ENCODE data around the gene DIAPH2. TPM values are rescaled to one million over a fixed set of nuclear protein-coding genes. Genes with fewer than 3 reads are reported as not detected.

Gene DIAPH2
- total and polyA plus RNA-seq, 10 donors = 2.5 to 32.1 (median 17.7) TPM

- no peak for TF ChIP-seq POLR2AphosphoS5 (IDR thresholded peaks at IDR 0.05)
- TF ChIP-seq CTCF (IDR thresholded peaks at IDR 0.05 in 8 of 11, conservative IDR thresholded peaks at IDR 0.05 in 3 of 11) = no peak
- TF ChIP-seq POLR2A (IDR thresholded peaks at IDR 0.05) = no peak
- no peak overlapping the region for H3K4me3 ChIP-seq
- intact Hi-C loops (cut with DNase I; ENCODE audit: low total_unique reads) = no loop called here
- DNase-seq = no peak
- H3K9me3 ChIP-seq = no peaks in the 10 kb centered on the region
- no peak overlapping the region for H3K27ac ChIP-seq
- H3K36me3 ChIP-seq = no peaks in the 10 kb centered on the region
- no peaks in the 10 kb centered on the region for H3K27me3 ChIP-seq (replicated peaks in 1 of 7)
- no peaks in the 10 kb centered on the region for H3K4me1 ChIP-seq
- WGBS, 5 donors = 93 to 100% (median 100%) methylated on average over 1 of the region's 1 CpG
These were observed 302.6 kb downstream of the DIAPH2 start for GRCh38 chrX:96987228-96987627.

- no peaks in the 10 kb centered on the region for H3K9me3 ChIP-seq
- DNase-seq = no peak
- no peaks in the 10 kb centered on the region for H3K36me3 ChIP-seq
- intact Hi-C loops (cut with DNase I; ENCODE audit: low total_unique reads) = no loop called here
- no peak overlapping the region for H3K4me3 ChIP-seq
- no peaks in the 10 kb centered on the region for H3K27me3 ChIP-seq (replicated peaks in 1 of 7)
- WGBS, 5 donors = 86 to 99% (median 93%) methylated on average over 5 of the region's 5 CpGs
- H3K27ac ChIP-seq = no peak overlapping the region
- no peaks in the 10 kb centered on the region for H3K4me1 ChIP-seq
- no peak for TF ChIP-seq POLR2AphosphoS5 (IDR thresholded peaks at IDR 0.05)
- no peak for TF ChIP-seq CTCF (IDR thresholded peaks at IDR 0.05 in 8 of 11, conservative IDR thresholded peaks at IDR 0.05 in 3 of 11)
- no peak for TF ChIP-seq POLR2A (IDR thresholded peaks at IDR 0.05)
These were observed 305.4 kb downstream of the DIAPH2 start for GRCh38 chrX:96989830-96990571.

- H3K4me1 ChIP-seq = no peaks in the 10 kb centered on the region
- H3K27ac ChIP-seq = no peak overlapping the region
- no peak overlapping the region for H3K4me3 ChIP-seq
- 28 to 57% (median 47%) methylated on average over 2 of the region's 2 CpGs for WGBS, 5 donors
- no peak for TF ChIP-seq POLR2A (IDR thresholded peaks at IDR 0.05)
- TF ChIP-seq POLR2AphosphoS5 (IDR thresholded peaks at IDR 0.05) = no peak
- TF ChIP-seq CTCF (IDR thresholded peaks at IDR 0.05 in 8 of 11, conservative IDR thresholded peaks at IDR 0.05 in 3 of 11) = no peak
- DNase-seq = no peak
- intact Hi-C loops (cut with DNase I; ENCODE audit: low total_unique reads) = no loop called here
- no peaks in the 10 kb centered on the region for H3K9me3 ChIP-seq
- H3K36me3 ChIP-seq = no peaks in the 10 kb centered on the region
- no peaks in the 10 kb centered on the region for H3K27me3 ChIP-seq (replicated peaks in 1 of 7)
These were observed 309.5 kb downstream of the DIAPH2 start for GRCh38 chrX:96994093-96994492.

GRCh38 chrX:96997196-96997595 is 312.6 kb downstream of the DIAPH2 start:
- no peaks in the 10 kb centered on the region for H3K36me3 ChIP-seq
- 82 to 93% (median 85%) methylated on average over 4 of the region's 4 CpGs for WGBS, 5 donors
- no peaks in the 10 kb centered on the region for H3K9me3 ChIP-seq
- TF ChIP-seq POLR2AphosphoS5 (IDR thresholded peaks at IDR 0.05) = no peak
- intact Hi-C loops (cut with DNase I; ENCODE audit: low total_unique reads) = no loop called here
- H3K27ac ChIP-seq = no peak overlapping the region
- no peak overlapping the region for H3K4me3 ChIP-seq
- H3K27me3 ChIP-seq (replicated peaks in 1 of 7) = no peaks in the 10 kb centered on the region
- no peak for DNase-seq
- H3K4me1 ChIP-seq = no peaks in the 10 kb centered on the region

All from spleen (tissue), 11 donors.